MM.1S (cell line): Measurements from ENCODE around the gene GPR137B.

ENCODE experiments used
- EZH2 ChIP-seq: fragments of 300-600 bp; sonication (generic); optimal IDR thresholded peaks from 2 replicates; pipeline ENCODE3; 2017; ENCODE audit warnings: low read depth, mild to moderate bottlenecking, antibody characterized with exemption, low read length, mixed read lengths
- EZH2phosphoT487 ChIP-seq: fragments of 300-600 bp; sonication (generic); IDR thresholded peaks from 2 replicates; pipeline ENCODE4 v1.6.1; 2018; ENCODE audit warnings: antibody characterized with exemption, low read length
- TF ChIP-seq, protein P1 (sequence below): fragments of 300-600 bp; sonication (generic); IDR thresholded peaks from 2 replicates; pipeline ENCODE4 v1.5.1; 2016; ENCODE audit warnings: antibody characterized with exemption, low read length, mixed read lengths

DNA sequence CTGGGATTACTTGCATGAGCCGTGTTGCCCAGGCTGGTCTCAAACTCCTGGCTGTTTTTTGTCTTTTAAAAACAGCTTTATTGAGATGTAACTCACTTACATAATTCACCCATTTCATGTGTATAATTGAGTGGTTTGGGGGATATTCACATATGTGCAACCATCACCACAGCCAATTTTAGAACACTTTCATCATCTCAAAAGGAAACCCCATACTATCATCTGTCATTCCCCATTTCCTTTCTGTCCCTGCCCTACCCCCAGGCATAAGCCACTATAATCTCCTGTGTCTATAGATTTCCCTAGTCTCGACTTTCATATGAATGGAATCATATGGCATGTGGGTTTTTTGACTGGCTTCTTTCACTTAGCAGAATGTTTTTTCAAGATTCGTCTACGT lies 43.3 kb downstream of the GPR137B start:
- TF ChIP-seq, protein P1, sequence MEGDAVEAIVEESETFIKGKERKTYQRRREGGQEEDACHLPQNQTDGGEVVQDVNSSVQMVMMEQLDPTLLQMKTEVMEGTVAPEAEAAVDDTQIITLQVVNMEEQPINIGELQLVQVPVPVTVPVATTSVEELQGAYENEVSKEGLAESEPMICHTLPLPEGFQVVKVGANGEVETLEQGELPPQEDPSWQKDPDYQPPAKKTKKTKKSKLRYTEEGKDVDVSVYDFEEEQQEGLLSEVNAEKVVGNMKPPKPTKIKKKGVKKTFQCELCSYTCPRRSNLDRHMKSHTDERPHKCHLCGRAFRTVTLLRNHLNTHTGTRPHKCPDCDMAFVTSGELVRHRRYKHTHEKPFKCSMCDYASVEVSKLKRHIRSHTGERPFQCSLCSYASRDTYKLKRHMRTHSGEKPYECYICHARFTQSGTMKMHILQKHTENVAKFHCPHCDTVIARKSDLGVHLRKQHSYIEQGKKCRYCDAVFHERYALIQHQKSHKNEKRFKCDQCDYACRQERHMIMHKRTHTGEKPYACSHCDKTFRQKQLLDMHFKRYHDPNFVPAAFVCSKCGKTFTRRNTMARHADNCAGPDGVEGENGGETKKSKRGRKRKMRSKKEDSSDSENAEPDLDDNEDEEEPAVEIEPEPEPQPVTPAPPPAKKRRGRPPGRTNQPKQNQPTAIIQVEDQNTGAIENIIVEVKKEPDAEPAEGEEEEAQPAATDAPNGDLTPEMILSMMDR: no peak
- no peak for TF ChIP-seq EZH2
- TF ChIP-seq EZH2phosphoT487: no peak
